ENCODE results near the gene CBFB. TPM values are rescaled to one million over a fixed set of nuclear protein-coding genes. Genes with fewer than 3 reads are reported as not detected.

The CBFB gene
- total and polyA plus RNA-seq, 9 of the 15 experiments (the other 6 are each of a cell fraction or from before 2014, with no cell fraction given): 22.0 to 112 (median 66.5) TPM

GRCh38 chr16:67013823-67014633 is 14.9 kb upstream of the CBFB start (continued):
- TF ChIP-seq ATF3 (IDR thresholded peaks at IDR 0.05) (no peak), ATF3 (CRISPR knock-in tag; conservative IDR thresholded peaks at IDR 0.05) (no peak), ZNF668 (CRISPR knock-in tag; IDR thresholded peaks at IDR 0.05) (no peak), ZFPM2 (CRISPR knock-in tag; IDR thresholded peaks at IDR 0.05) (no peak), ESRRB (CRISPR knock-in tag; IDR thresholded peaks at IDR 0.05; ENCODE audit: borderline replicate concordance) (no peak), SMARCA5 (IDR thresholded peaks at IDR 0.05) (no peak), KLF13 (tag; IDR thresholded peaks at IDR 0.05; ENCODE audit: borderline replicate concordance, low read depth) (no peak), L3MBTL2 (IDR thresholded peaks at IDR 0.05) (peak; percentile 70), ZBTB1 (CRISPR knock-in tag; IDR thresholded peaks at IDR 0.05; ENCODE audit: borderline replicate concordance, low read depth) (no peak), GATAD2A (IDR thresholded peaks at IDR 0.05) (no peak), ZBTB5 (IDR thresholded peaks at IDR 0.05) (no peak), BMI1 (IDR thresholded peaks at IDR 0.05; ENCODE audit: low read length) (no peak), HDAC6 (IDR thresholded peaks at IDR 0.05; ENCODE audit: low read depth, low read length) (no peak), BHLHE40 (IDR thresholded peaks at IDR 0.05; ENCODE audit: low read length) (no peak), USF2 (CRISPR knock-in tag; IDR thresholded peaks at IDR 0.05) (no peak), POLR2AphosphoS2 (IDR thresholded peaks at IDR 0.05; ENCODE audit: low read length) (no peak), ZNF507 (tag; conservative IDR thresholded peaks at IDR 0.05) (no peak), EP300 (IDR thresholded peaks at IDR 0.05; ENCODE audit: low read length) (no peak; the same call in 1 of the 2 replicates), U2AF2 (optimal IDR thresholded peaks at IDR 0.05; ENCODE audit: low read depth, low read length) (no peak)
- TF ChIP-seq, protein P1, sequence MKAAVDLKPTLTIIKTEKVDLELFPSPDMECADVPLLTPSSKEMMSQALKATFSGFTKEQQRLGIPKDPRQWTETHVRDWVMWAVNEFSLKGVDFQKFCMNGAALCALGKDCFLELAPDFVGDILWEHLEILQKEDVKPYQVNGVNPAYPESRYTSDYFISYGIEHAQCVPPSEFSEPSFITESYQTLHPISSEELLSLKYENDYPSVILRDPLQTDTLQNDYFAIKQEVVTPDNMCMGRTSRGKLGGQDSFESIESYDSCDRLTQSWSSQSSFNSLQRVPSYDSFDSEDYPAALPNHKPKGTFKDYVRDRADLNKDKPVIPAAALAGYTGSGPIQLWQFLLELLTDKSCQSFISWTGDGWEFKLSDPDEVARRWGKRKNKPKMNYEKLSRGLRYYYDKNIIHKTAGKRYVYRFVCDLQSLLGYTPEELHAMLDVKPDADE (conservative IDR thresholded peaks at IDR 0.05; ENCODE audit: control insufficient read depth, low read depth, low read length): no peak
- TF ChIP-seq, protein P2, sequence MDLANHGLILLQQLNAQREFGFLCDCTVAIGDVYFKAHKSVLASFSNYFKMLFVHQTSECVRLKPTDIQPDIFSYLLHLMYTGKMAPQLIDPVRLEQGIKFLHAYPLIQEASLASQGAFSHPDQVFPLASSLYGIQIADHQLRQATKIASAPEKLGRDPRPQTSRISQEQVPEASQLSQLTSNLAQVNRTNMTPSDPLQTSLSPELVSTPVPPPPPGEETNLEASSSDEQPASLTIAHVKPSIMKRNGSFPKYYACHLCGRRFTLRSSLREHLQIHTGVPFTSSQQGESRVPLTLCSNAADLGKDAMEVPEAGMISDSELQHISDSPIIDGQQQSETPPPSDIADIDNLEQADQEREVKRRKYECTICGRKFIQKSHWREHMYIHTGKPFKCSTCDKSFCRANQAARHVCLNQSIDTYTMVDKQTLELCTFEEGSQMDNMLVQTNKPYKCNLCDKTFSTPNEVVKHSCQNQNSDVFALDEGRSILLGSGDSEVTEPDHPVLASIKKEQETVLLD (IDR thresholded peaks at IDR 0.05): no peak
- TF ChIP-seq, protein P3, sequence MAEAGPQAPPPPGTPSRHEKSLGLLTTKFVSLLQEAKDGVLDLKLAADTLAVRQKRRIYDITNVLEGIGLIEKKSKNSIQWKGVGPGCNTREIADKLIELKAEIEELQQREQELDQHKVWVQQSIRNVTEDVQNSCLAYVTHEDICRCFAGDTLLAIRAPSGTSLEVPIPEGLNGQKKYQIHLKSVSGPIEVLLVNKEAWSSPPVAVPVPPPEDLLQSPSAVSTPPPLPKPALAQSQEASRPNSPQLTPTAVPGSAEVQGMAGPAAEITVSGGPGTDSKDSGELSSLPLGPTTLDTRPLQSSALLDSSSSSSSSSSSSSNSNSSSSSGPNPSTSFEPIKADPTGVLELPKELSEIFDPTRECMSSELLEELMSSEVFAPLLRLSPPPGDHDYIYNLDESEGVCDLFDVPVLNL (CRISPR knock-in tag; IDR thresholded peaks at IDR 0.05; ENCODE audit: low read depth): no peak
